WTC11 (cell line): ENCODE measurements around the gene ERAP2.

ENCODE experiments used
- AFF4 ChIP-seq: sonication (generic); formaldehyde crosslinking; IDR thresholded peaks from 2 replicates; pipeline ENCODE4 v1.8.1; 2023; ENCODE audit warnings: mild to moderate bottlenecking, missing genetic modification reagents, borderline replicate concordance
- CREB1 ChIP-seq: sonication (generic); formaldehyde crosslinking; IDR thresholded peaks from 2 replicates; pipeline ENCODE4 v1.8.0; 2023; ENCODE audit warnings: mild to moderate bottlenecking, missing genetic modification reagents
- CTCF ChIP-seq: fragments of 200-600 bp; IDR thresholded peaks from 2 replicates; pipeline ENCODE4 v1.8.0; 2022; ENCODE audit warnings: antibody characterized with exemption
- ESRRA ChIP-seq: sonication (generic); formaldehyde crosslinking; IDR thresholded peaks from 2 replicates; pipeline ENCODE4 v1.8.1; 2022; ENCODE audit warnings: mild to moderate bottlenecking, missing genetic modification reagents, borderline replicate concordance
- HMGXB4 ChIP-seq: sonication (generic); formaldehyde crosslinking; IDR thresholded peaks from 2 replicates; pipeline ENCODE4 v1.8.1; 2023; ENCODE audit warnings: mild to moderate bottlenecking, moderate library complexity, missing genetic modification reagents
- MAX ChIP-seq: sonication (generic); formaldehyde crosslinking; IDR thresholded peaks from 2 replicates; pipeline ENCODE4 v1.8.0; 2022; ENCODE audit warnings: mild to moderate bottlenecking, missing genetic modification reagents
- NR1H2 ChIP-seq: sonication (generic); formaldehyde crosslinking; IDR thresholded peaks from 2 replicates; pipeline ENCODE4 v1.9.0; 2021; ENCODE audit warnings: mild to moderate bottlenecking, moderate library complexity, missing genetic modification reagents
- STAT6 ChIP-seq: sonication (generic); formaldehyde crosslinking; conservative IDR thresholded peaks from 2 replicates; pipeline ENCODE4 v1.8.1; 2023; ENCODE audit warnings: mild to moderate bottlenecking, low read depth, missing genetic modification reagents, moderate library complexity
- TEAD4 ChIP-seq: sonication (generic); formaldehyde crosslinking; IDR thresholded peaks from 2 replicates; pipeline ENCODE4 v1.8.0; 2022; ENCODE audit warnings: mild to moderate bottlenecking, missing genetic modification reagents
- ZNF232 ChIP-seq: sonication (generic); formaldehyde crosslinking; IDR thresholded peaks from 2 replicates; pipeline ENCODE4 v1.8.0; 2022; ENCODE audit warnings: mild to moderate bottlenecking, missing genetic modification reagents
- ZNF263 ChIP-seq: sonication (generic); formaldehyde crosslinking; IDR thresholded peaks from 2 replicates; pipeline ENCODE4 v1.8.1; 2022; ENCODE audit warnings: low read depth, mild to moderate bottlenecking, moderate library complexity, missing genetic modification reagents

- TF ChIP-seq ZNF232 (CRISPR knock-in tag) (no peak), CTCF (no peak), CREB1 (CRISPR knock-in tag) (no peak), AFF4 (no peak), NR1H2 (CRISPR knock-in tag) (no peak), MAX (CRISPR knock-in tag) (no peak), HMGXB4 (CRISPR knock-in tag) (no peak), STAT6 (CRISPR knock-in tag) (no peak), ZNF263 (CRISPR knock-in tag) (no peak), ESRRA (no peak), TEAD4 (no peak)
These were observed 36.9 kb downstream of the ERAP2 start for GRCh38 chr5:96913233-96913632.
